Activated effector memory CD4-positive, alpha-beta T cell treated with anti-CD3 and anti-CD28 coated beads, Interleukin-2, amount 50 U/mL, for 16 hours (primary cell): Measurements from ENCODE around the gene ARL4D.
"Not testable (repeated sequence)": the region's sequence is repeated elsewhere in the genome, so short reads cannot be mapped to it uniquely, and the experiment has no call there.

Experiments
- DNase-seq: peaks from one replicate; pipeline ENCODE4 v3.0.0-alpha.2; 2020

ARL4D gene

GRCh38 chr17:43398724-43399595 lies at the start of gene ARL4D:
Gene ARL4D (plus strand): TSS chr17:43398993. CDS start chr17:43399733, 740 bp downstream.
- peak; percentile 93 for DNase-seq

- DNase-seq: no peak
These were observed 49.7 kb upstream of the ARL4D start for GRCh38 chr17:43349142-43349541.

GRCh38 chr17:43350888-43351361 lies 47.9 kb upstream of the ARL4D start:
- no peak for DNase-seq

- no peak for DNase-seq
These were observed 47.1 kb upstream of the ARL4D start for GRCh38 chr17:43351691-43352090.

GRCh38 chr17:43352579-43353331 lies 46.0 kb upstream of the ARL4D start:
- no peak for DNase-seq

GRCh38 chr17:43353393-43353792 lies 45.4 kb upstream of the ARL4D start:
- DNase-seq: no peak

- no peak for DNase-seq
These were observed 44.4 kb upstream of the ARL4D start for GRCh38 chr17:43354371-43354770.

GRCh38 chr17:43356450-43356849 lies 42.3 kb upstream of the ARL4D start:
- no peak for DNase-seq

GRCh38 chr17:43356999-43357398 lies 41.8 kb upstream of the ARL4D start:
- no peak for DNase-seq

GRCh38 chr17:43359469-43360110 lies 39.2 kb upstream of the ARL4D start:
- no peak for DNase-seq

- DNase-seq: peak; percentile 87
These were observed 38.4 kb upstream of the ARL4D start for GRCh38 chr17:43360376-43360738.

GRCh38 chr17:43360739-43361505 lies 37.9 kb upstream of the ARL4D start:
- peak; percentile 95 for DNase-seq

GRCh38 chr17:43363181-43363925 lies 35.4 kb upstream of the ARL4D start:
- DNase-seq: no peak

- no peak for DNase-seq
These were observed 34.9 kb upstream of the ARL4D start for GRCh38 chr17:43363926-43364285.

- no peak for DNase-seq
These were observed 33.4 kb upstream of the ARL4D start for GRCh38 chr17:43365356-43365755.

- DNase-seq: not testable (repeated sequence)
These were observed 32.9 kb upstream of the ARL4D start for GRCh38 chr17:43365921-43366320.

- DNase-seq: no peak
These were observed 31.7 kb upstream of the ARL4D start for GRCh38 chr17:43366891-43367736.

GRCh38 chr17:43367737-43368242 lies 31.0 kb upstream of the ARL4D start:
- no peak for DNase-seq

- peak; percentile 88 for DNase-seq
These were observed 29.9 kb upstream of the ARL4D start for GRCh38 chr17:43368740-43369506.

- no peak for DNase-seq
These were observed 28.8 kb upstream of the ARL4D start for GRCh38 chr17:43369986-43370385.
